B cell (primary cell): ENCODE results near the gene ATP6V1C2.

Source experiments
- CTCF ChIP-seq: fragments of 200-600 bp; IDR thresholded peaks from one replicate; pipeline ENCODE4 v1.8.0; 2022; ENCODE audit warnings: antibody characterized with exemption, mild to moderate bottlenecking
- EZH2 ChIP-seq: IDR thresholded peaks from 2 replicates; pipeline ENCODE4 v1.6.1; 2012; ENCODE audit warnings: borderline replicate concordance, low read depth, mild to moderate bottlenecking, moderate library complexity, low read length; ENCODE audit not compliant: insufficient read depth, poor library complexity, severe bottlenecking

GRCh38 chr2:10811517-10811916, 90.1 kb downstream of the ATP6V1C2 start:
- TF ChIP-seq CTCF = no peak
- no peak for TF ChIP-seq EZH2
